ENCODE data around the gene GRIN2C.
"Not testable (repeated sequence)": the region's sequence is repeated elsewhere in the genome, so short reads cannot be mapped to it uniquely, and the experiment has no call there.

GRIN2C gene

DNA sequence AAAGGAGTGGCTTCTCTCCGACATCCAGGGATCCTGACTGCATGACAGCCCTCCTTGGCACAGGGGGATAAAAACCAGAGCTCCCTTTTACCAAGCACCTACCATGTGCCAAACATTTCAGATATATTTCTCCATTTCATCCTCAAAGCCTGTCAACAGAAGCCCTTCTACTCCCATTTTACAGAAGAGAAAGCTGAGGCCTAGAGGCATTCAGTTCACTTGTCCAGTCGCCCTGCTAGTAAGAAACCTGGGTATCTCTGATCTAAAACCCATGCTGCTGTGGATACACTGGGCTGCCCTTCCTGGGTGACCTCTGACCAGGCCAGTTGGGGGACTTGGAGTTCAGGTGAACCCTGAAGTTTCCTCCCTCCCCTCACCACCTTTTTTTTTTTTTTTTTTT lies 19.0 kb upstream of the GRIN2C start:
- no peak for DNase-seq

DNA sequence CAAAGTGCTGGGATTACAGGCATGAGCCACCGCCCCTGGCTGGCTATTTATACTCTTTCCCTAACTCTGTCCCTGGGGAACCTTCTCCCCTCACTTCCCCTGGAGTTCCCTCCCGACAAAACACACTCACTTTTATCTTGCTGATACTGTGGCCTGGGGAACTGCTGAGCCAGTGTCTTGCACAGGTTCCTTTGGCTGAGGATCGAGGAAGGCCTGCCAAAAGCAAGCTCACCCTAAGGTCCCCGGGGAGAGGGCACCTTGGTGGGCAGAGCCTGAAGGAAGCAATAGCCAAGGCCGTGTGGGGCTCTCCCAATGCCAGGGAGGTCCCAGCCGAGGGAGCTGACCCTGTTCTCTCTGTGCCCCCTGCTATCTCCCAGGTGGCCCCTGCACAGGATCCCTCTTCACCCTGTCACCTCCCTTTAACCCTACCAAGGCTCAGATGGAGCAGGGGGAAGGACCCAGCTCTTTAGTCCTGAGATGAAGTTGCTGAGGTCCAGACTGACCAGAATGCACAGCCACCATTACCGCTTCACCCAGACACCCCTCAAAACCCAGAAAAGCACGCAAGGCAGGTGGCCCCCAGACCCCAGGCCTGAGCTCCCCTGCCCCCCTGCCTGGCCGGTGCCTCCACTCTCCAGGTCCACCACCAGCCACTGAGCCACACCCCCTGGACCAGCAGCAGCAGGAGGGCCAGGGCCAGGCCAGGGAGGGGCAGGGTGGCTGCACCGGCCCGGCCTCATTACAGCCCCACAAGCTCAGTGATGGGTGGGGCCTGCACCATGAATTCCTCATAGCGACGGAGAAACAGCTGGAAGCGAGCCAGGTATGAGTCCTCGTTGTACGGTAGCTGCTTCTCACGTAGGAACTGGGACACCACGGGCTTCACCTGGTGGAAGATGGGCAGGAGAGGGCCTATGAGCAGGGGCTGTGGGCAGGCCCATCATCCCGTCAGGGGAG lies 18.2 kb upstream of the GRIN2C start:
- no peak for DNase-seq

DNA sequence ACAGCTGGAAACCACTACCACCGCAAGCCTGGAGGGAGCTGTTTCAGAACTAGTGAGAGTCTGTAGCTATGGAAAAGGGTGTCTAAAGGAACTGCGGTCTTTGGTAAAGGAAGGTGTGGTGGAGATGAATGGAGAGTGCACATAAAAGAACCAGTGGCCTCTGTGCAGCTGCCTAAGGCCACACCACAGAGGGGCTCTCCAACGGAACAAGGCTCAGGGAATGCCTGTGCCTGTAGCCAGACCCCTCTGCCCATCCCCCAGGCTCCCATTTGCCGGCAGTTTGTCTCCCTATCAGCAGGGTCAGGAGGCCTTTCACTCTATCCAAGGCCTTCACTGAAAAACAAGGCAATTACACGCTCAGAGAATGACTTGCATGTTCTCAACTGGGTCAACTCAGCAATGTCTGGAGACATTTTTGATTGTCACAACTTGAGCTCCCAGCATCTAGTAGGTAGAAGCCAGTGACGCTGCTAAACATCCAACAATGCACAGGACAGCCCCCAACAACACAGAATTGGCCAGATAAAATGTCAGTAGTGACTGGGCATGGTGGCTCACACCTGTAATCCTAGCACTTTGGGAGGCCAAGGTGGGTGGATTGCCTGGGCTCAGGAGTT lies 16.4 kb upstream of the GRIN2C start:
- no peak for DNase-seq

DNA sequence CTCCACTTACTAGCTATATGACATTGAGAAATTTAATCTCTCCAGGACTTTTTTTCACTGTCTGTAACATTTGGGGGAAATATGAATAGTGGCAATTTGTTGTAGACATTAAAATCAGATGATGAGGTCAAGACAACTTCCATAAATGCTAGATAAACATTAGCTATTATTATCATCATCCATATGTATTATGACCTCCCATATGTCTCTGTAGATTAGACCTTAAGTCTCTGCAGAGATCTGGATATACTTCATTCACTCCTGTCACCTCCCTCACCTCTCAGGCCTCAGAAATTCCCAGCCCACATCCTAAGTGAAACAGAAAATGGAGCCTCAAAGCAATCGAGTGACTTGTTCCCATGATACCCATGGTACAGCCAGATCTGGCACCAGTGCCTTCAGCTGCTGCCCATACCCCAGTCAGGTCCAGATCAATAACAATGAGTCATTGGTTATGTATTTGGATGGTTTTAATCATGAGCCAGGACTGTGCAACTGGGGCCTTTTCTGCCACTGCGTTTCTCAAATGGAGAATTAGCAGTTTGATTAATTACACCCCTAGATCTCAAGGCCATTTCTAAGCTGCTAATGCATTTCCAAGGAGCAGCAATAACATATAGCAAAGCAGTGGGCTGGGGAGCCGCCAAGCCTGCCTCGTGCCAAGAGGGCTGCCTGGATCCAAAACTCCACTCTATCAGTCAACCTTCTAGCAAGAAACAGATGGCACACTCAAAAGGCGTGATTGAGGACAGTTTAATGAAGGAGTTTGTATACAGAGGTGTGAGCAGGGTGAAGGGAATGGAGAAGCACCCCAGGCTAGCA lies 15.7 kb upstream of the GRIN2C start:
- no peak for DNase-seq

DNA sequence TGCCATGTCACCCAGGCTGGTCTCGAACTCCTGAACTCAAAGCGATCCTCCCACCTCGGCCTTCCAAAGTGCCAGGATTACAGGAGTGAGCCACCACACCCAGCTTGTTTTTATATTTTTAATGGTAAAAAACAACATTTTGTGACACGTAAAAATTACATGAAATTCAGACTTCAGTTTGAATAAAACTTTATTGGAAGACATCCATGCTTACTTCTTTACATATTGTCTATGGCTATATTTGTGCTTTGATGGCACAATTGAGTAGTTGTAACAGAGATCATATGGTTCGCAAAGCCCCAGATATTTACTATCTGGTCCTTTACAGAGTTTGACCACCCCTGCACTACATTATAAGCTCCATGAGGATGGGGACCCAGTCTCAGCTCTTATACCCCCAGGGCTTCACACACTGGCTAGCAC lies 14.9 kb upstream of the GRIN2C start:
- no peak for DNase-seq

DNA sequence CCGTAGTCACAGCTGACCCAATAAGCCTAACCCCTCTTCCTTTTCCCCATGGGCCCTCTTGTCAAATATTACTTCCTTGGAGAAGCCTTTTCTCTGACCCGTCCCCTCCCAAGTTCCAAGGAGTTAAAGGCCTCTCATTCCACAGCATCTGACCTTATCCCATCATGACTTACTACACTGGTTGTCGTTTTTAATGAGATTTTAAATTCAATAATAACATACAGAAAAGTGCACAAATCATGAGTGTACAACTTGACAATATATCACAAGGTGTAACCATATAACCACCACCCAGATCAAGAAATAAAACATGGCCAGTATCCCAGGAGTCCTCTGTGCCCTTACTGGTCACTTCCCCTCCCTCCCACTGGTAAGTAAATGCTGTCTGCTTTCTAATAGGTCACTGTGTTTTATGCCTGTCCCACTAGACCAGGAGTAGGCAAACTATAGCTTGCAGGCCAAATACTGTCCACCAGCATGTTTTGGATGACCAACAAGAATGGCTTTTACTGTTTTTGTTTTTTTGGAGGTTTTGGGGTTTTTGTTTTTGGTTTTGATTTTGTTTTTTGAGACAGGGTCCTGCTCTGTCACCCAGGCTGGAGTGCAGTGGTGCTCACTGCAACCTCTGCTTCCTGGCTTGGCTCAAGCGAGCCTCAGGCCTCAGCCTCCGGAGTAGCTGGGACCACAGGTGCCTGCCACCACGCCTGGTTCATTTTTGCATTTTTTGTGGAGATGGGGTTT lies 14.4 kb upstream of the GRIN2C start:
- no peak for DNase-seq

DNA sequence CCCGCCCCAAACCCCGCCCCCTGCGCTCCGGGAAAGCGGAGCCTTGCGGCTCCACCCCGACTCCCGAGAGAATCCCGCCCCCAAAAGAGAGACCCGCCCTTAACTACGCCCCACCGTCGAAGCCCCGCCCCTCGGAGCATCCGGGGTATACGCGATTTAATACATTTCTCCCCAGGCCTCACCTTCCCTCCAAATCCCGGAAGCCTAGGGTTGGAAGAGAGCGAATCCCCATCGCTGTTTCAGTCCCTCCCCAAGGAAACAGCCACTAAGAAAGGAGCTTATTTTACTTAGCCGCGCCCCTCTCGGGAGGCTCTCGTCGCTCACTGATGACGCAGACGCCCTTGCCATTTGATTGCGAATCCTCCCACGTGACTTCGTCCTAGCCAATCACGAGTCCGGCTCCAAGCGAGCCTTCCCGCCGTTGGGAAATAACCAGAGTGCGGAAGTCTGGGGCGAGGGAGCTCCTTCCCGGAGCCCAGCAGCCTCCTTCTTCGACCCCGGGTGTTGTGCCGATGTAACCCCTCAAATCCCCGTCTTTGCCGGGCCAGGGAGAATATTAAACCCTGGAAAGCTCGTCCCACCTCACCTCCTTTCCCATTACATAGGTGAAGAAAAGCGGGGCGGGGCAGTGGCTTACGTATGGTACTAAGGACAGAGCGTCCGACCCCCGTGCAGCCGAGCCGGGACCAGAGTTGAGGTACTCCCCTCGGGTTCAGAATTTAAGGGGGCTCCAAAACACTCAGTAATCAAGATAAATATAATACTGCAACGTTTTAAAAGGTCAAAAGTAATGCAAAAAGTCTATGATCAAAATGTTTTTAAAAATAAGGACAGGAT lies 13.6 kb upstream of the GRIN2C start:
- peak; percentile 99 for DNase-seq

DNA sequence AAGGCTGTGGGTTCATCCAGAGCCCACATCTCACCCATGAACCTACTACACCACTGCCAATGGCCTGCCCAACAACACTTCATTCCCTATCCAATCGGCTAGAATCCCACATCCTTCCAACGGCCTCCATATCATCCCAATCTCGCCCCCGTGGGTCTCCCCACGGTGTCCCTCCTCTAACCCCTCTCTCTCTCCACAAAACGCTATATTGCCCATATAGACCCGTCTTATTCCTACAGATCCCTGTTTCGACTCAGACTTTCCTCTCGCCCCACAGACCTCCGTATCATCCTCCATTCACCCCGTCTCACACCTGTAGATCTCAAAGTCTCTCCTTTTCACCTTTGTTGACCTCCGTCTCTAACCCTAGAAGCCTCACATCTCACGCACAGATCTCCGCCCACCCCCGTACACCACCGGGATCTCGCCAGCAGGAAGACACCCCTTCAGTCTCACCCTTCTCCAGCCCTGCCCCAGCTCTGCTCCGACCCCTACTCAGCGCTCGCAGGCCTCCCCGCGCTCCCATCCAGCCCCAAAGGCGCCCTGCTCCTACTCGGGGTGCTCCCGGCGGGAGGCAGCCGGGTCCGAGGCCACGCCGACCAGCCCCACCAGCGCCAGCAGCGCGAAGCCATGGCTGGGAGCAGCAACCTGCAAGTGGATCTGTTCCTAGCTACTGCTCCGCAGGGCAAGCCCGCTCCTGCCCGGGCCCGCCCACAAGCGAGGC lies 12.8 kb upstream of the GRIN2C start, which contains the start of gene FDXR:
FDXR (minus strand) TSS at position 682 of the 724 bp plus-strand sequence; CDS start at position 632, 50 bp downstream.
- no peak for DNase-seq

DNA sequence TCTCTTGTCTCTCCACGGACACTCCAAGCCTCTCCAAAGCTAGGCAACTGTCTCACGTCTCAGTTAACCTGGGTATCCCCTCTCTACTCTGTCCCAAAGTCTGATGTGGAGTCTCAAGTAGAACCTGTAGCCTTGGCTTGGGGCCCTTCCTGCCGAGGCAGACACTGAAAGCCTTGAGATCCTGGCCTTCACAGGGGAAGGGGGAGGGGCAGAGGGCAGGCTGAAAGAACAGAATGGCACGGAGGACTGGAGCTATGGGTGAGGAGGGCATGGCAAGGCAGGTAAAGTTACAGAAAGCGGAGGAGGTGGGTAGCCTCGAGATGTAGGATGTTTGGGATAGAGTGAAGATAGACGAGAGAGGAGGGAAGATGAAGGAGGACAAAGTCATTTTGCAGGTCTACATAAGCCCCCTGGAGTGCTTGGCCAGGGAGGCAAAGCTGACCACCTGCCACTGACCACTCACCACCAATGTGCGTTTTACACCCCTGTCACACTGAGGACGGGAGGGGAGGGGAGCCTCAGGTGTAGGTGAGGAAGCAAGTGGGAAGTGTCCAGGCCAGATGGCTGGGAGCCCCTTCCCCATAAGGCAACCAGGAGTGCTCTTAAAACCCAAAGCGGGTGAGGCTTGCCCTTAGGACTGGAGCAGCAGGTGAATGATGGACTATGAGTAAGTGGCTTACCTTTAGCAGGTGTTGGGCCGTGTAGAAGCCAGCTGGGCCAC lies 11.8 kb upstream of the GRIN2C start:
- no peak for DNase-seq

DNA sequence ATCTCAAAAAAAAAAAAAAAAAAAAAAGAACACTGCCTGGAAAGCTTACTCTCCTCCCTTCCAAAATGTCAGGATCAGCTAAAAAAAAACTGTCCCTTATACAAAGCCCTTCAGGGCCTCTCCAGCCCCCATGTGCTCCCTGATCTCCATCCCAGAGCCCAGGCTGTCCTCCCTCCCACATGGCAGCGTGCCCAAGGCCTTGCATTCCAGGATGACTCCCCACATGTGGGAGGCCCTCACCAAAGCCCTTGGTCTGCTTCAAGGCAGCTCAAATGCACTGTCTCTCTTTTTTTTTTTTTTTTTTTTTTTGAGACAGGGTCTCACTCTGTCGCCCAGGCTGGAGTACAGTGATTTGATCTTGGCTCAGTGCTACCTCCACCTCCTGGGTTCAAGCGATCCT lies 10.8 kb upstream of the GRIN2C start:
- DNase-seq = no peak

DNA sequence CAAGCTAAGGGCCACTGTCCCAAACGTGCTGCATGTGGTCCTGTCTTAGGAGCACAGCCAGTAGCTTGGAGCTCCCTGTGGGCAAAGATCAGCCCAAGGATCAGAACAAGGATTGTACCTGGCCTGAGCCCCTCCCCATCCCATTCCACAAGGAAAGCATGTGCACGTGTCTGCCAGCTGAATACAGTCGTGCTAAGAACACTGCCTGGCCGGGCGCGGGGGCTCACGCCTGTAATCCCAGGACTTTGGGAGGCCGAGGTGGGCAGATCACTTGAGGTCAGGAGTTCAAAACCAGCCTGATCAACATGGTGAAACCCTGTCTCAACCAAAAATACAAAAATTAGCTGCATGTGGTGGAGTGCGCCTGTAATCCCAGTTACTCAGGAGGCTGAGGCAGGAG lies 10.3 kb upstream of the GRIN2C start:
- DNase-seq = not testable (repeated sequence)

DNA sequence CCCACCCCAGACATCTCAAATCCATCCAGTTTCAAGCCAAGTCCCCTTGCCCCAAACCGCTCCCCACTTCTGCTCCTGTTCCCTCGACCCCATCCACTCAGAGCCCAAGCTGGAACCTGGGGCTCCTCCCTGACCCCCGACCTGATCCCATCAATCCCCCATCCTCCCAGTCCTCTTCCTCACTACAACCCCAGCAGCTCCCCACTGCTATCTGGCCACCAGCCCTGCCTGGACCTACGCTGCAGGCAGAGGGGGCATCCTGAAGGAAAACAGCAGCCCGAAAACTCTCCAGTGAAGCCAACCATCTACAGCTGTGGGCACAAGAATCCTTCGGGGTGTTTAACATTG lies 9.2 kb upstream of the GRIN2C start:
- no peak for DNase-seq

DNA sequence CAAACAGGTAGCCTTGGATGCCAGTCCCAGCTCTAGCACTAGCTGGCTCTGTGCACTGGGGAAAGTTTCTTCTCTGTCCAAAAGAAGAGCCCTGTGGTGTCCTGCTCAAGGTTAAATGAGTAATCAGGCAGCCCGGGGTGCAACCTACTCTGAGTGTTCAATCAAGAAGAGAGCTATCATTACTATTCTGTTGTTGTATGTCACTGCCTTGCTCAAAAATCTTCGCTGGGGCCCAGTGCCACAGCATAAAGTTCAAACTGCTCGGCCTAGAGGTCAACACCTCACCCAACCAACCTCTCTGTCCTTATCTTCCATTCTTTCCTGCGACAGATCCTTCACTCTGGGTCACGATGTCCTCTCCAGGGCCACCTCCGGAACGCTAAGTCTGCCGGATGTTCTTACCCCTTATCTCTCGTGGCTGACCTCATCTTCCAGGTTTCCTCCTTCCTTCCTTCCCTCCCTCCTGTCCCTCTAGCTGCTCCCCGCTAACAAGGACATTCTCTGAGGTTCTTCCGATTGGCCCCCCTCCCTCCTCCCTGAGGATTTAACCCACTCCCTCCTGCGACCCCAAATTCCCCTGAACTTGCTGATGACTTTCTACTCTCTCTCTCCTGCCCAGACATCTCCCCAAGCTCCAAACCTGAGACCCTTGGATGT lies 8.7 kb upstream of the GRIN2C start:
- DNase-seq = no peak

DNA sequence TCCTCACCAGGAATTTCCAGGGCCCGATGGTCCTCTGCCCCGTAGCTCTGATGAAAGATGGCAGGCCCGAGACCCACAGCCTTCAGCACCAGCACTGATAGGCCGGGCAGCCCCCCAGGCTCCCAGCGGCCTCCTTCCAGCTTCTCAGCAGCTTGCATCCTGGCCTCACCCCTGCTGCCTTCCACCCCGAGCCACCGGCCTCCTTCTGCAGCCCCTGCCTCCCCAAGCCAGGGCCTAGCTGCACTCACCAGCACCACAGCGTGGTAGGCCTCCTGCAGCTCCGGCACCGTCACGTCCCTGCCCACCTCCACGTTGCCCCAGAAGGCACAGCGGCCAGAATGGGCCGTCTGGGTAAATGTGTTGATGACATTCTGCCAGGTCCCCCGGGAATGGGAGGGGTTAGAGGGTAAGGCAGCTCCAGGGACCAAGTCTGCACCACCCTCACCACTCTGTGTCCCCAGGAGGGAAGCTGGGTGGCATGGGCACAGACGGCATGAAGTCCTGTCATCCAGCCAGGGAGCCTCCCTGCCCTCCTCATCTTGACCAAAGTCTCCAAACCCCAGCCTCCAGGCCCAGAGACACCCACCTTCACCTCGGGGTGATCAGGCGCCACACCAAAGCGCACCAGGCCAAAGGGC lies 6.6 kb upstream of the GRIN2C start:
- DNase-seq = no peak

DNA sequence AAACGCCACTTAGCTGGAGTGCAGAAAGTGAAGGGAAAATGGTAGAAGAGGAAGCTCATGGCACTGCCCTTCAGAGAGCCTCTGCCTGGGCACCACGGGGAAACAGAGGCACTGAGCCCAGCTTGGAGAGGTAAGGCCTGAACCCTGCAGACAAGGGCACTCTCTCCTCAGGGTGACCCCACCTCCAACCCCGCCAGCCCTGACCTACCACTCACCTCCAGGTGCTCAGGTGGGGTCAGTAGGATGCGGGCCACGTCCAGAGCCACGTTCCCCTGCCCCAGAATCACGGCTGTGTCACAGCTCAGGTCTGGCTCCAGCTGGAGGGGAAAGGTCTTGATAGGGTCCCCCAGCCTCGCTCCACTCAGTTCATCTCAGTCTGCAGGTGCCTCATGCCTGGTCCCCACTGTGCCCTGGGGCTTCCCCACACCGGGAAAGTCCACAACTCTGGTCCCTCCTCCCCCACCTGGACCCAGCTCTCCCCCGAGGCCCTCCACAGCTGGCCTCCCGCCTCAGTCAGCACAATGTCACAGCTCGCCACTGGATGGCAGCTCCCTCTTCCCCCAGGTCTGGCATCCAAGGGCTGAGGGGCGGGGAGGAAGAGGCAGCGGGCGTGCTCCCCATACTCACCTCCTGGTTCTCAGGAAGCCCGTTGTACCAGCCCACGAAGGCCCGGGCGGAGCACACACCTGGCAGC lies 6.0 kb upstream of the GRIN2C start:
- no peak for DNase-seq

DNA sequence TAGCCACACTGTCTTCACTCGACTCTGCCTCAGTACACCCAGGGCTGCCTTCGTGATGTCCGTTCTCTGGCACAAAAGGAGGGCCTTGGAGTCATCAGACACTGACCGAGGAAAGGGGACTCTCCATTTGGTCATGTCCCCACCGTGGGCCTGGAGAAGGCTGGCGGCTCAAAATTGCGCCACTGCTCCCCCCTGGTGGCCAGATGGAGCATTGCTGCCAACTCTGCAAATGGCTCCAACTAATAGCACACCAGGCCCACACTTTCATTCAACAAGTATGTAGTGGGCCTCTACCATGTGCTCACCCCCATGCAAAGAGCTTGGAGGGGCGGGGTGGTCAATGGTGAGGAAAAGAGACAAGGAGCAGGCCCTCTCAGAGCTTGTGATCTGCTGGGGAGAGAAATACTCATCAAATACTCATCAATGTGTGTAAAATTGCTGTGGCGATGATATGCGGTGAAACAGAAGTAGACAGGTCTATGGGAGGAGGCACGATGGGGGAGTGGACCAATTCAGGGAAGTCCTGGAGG lies 5.2 kb upstream of the GRIN2C start:
- DNase-seq = peak; percentile 31 to 61

DNA sequence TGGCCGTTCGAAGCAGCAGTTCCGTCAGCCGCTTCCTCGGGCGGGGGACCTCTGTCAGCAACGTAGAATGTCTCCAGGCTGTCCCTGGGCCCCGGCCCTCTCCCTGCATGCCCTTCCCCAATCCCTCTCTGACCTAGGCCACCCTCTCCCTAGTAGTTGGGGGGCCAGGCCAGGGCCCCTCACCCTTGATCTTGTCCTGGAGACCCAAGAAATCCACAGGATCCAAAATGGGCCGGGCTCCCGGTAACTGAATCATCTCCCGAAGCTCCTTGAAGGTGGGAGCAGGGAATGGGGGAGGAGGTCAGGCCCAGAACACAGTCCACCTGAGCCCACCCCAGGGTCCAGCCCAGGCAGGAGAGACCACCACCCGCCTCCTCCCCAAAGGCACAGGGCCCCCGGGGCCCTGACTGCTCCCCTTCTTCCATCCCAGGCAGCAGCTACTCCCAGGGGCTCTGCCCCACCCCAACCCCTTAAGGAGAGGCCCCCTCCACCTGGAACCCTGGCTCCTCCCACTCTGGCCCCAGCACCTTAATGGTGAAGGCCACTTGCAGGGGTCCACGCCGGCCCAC lies 4.7 kb upstream of the GRIN2C start:
- no peak for DNase-seq

Measured in cerebellar nuclear complex (tissue), 1 donor.